SK-N-SH treated with all-trans-retinoic acid at 6 μM for 48 hours (cell line): Measurements from ENCODE around the gene ADAMTS17.

Experiments
- ATAC-seq: fragments of 200-7000 bp; cut with Tn5 transposase; 3 replicates; pipeline ENCODE4 v1.9.1; 2020; ENCODE audit warnings: mild to moderate bottlenecking, moderate library complexity
- BACH2 ChIP-seq: fragments of 250-450 bp; sonication (Bioruptor Pico); IDR thresholded peaks from 2 replicates; pipeline ENCODE4 v1.9.0; 2021; ENCODE audit warnings: mild to moderate bottlenecking, borderline replicate concordance
- CREB5 ChIP-seq: fragments of 250-450 bp; sonication (Bioruptor Pico); IDR thresholded peaks from 2 replicates; pipeline ENCODE4 v1.5.1; 2020; ENCODE audit warnings: low read depth, mild to moderate bottlenecking, moderate library complexity
- CSDC2 ChIP-seq: fragments of 250-450 bp; sonication (Bioruptor Pico); IDR thresholded peaks from 2 replicates; pipeline ENCODE4 v1.5.0; 2020; ENCODE audit warnings: mild to moderate bottlenecking, moderate library complexity
- CSRNP3 ChIP-seq: fragments of 250-450 bp; sonication (Bioruptor Pico); IDR thresholded peaks from 2 replicates; pipeline ENCODE4 v1.5.1; 2021; ENCODE audit warnings: mild to moderate bottlenecking, moderate library complexity
- ESRRG ChIP-seq: fragments of 250-450 bp; sonication (Bioruptor Pico); IDR thresholded peaks from 2 replicates; pipeline ENCODE4 v1.6.1; 2021; ENCODE audit warnings: mild to moderate bottlenecking
- GLIS3 ChIP-seq: fragments of 250-450 bp; sonication (Bioruptor Pico); IDR thresholded peaks from 2 replicates; pipeline ENCODE4 v1.5.0; 2020; ENCODE audit warnings: mild to moderate bottlenecking, moderate library complexity
- ISL1 ChIP-seq: fragments of 250-450 bp; sonication (Bioruptor Pico); IDR thresholded peaks from 2 replicates; pipeline ENCODE4 v2.1.2; 2022; ENCODE audit warnings: mild to moderate bottlenecking, moderate library complexity
- OSR1 ChIP-seq: fragments of 250-450 bp; sonication (Bioruptor Pico); IDR thresholded peaks from 2 replicates; pipeline ENCODE4 v1.8.0; 2022; ENCODE audit warnings: moderate library complexity, mild to moderate bottlenecking, inconsistent platforms
- PATZ1 ChIP-seq: fragments of 250-450 bp; sonication (Bioruptor Pico); IDR thresholded peaks from 2 replicates; pipeline ENCODE4 v1.8.0; 2020; ENCODE audit warnings: mild to moderate bottlenecking, moderate library complexity, borderline replicate concordance
- POU6F1 ChIP-seq: fragments of 250-450 bp; sonication (Bioruptor Pico); IDR thresholded peaks from 2 replicates; pipeline ENCODE4 v1.8.0; 2021; ENCODE audit warnings: low read depth, mild to moderate bottlenecking, moderate library complexity, borderline replicate concordance
- PPARA ChIP-seq: fragments of 250-450 bp; sonication (Bioruptor Pico); IDR thresholded peaks from 2 replicates; pipeline ENCODE4 v1.5.0; 2020; ENCODE audit warnings: mild to moderate bottlenecking, borderline replicate concordance
- SNAI2 ChIP-seq: fragments of 250-450 bp; sonication (Bioruptor Pico); IDR thresholded peaks from 2 replicates; pipeline ENCODE4 v1.5.0; 2020; ENCODE audit warnings: mild to moderate bottlenecking, moderate library complexity
- TCF4 ChIP-seq: fragments of 250-450 bp; sonication (Bioruptor Pico); IDR thresholded peaks from 2 replicates; pipeline ENCODE4 v1.8.0; 2021; ENCODE audit warnings: mild to moderate bottlenecking, moderate library complexity, borderline replicate concordance
- TOX ChIP-seq: fragments of 250-450 bp; sonication (Bioruptor Pico); IDR thresholded peaks from 2 replicates; pipeline ENCODE4 v1.8.0; 2021; ENCODE audit warnings: mild to moderate bottlenecking, moderate library complexity, borderline replicate concordance
- TSHZ2 ChIP-seq: fragments of 250-450 bp; sonication (Bioruptor Pico); IDR thresholded peaks from 2 replicates; pipeline ENCODE4 v1.5.0; 2020; ENCODE audit warnings: mild to moderate bottlenecking, moderate library complexity
- ZC3H10 ChIP-seq: fragments of 250-450 bp; sonication (Bioruptor Pico); IDR thresholded peaks from 2 replicates; pipeline ENCODE4 v1.5.1; 2021; ENCODE audit warnings: mild to moderate bottlenecking, moderate library complexity
- ZFP3 ChIP-seq: fragments of 250-450 bp; sonication (Bioruptor Pico); IDR thresholded peaks from 2 replicates; pipeline ENCODE4 v1.5.0; 2020; ENCODE audit warnings: mild to moderate bottlenecking, moderate library complexity
- ZFP30 ChIP-seq: fragments of 450-650 bp; formaldehyde crosslinking; IDR thresholded peaks from 2 replicates; pipeline ENCODE4 v1.5.0; 2022; ENCODE audit warnings: mild to moderate bottlenecking, moderate library complexity
- ZNF565 ChIP-seq: fragments of 450-650 bp; formaldehyde crosslinking; conservative IDR thresholded peaks from 2 replicates; pipeline ENCODE4 v1.5.0; 2020; ENCODE audit warnings: low read depth, mild to moderate bottlenecking, moderate library complexity
- ZNF70 ChIP-seq: fragments of 450-650 bp; formaldehyde crosslinking; IDR thresholded peaks from 2 replicates; pipeline ENCODE4 v1.5.0; 2020; ENCODE audit warnings: mild to moderate bottlenecking, moderate library complexity
- ZNF8 ChIP-seq: fragments of 450-650 bp; formaldehyde crosslinking; IDR thresholded peaks from 2 replicates; pipeline ENCODE4 v1.5.0; 2020; ENCODE audit warnings: mild to moderate bottlenecking, moderate library complexity

Gene ADAMTS17

GRCh38 chr15:100244796-100245486, 96.8 kb downstream of the ADAMTS17 start:
- ATAC-seq = no peak
- no peak for TF ChIP-seq CREB5 (CRISPR knock-in tag)
- TF ChIP-seq BACH2 (CRISPR knock-in tag) = no peak
- no peak for TF ChIP-seq GLIS3
- no peak for TF ChIP-seq PPARA (CRISPR knock-in tag)
- TF ChIP-seq ISL1 = no peak
- TF ChIP-seq ESRRG (CRISPR knock-in tag) = no peak
- TF ChIP-seq ZFP30 (CRISPR knock-in tag) = no peak
- no peak for TF ChIP-seq ZNF565 (CRISPR knock-in tag)
- TF ChIP-seq CSDC2 (CRISPR knock-in tag) = no peak
- no peak for TF ChIP-seq TCF4 (CRISPR knock-in tag)
- no peak for TF ChIP-seq ZFP3 (CRISPR knock-in tag)
- no peak for TF ChIP-seq CSRNP3
- no peak for TF ChIP-seq SNAI2

GRCh38 chr15:100242989-100243388, 98.8 kb downstream of the ADAMTS17 start:
- ATAC-seq = no peak
- TF ChIP-seq CSDC2 (CRISPR knock-in tag) (no peak), ZC3H10 (no peak), ZNF8 (no peak), TCF4 (CRISPR knock-in tag) (no peak)

- TF ChIP-seq ISL1 = no peak
- TF ChIP-seq ZNF70 (CRISPR knock-in tag) = no peak
- ATAC-seq = no peak
Observed at GRCh38 chr15:100241572-100242482, 99.9 kb downstream of the ADAMTS17 start.

GRCh38 chr15:100236981-100237720, 104.6 kb downstream of the ADAMTS17 start:
- no peak for TF ChIP-seq OSR1
- no peak for TF ChIP-seq SNAI2
- no peak for TF ChIP-seq ZNF70 (CRISPR knock-in tag)
- no peak for TF ChIP-seq GLIS3
- no peak for TF ChIP-seq PATZ1 (CRISPR knock-in tag)
- no peak for TF ChIP-seq POU6F1
- no peak for TF ChIP-seq TCF4 (CRISPR knock-in tag)
- no peak for TF ChIP-seq ISL1
- no peak for TF ChIP-seq ZC3H10
- TF ChIP-seq TOX = no peak
- no peak for TF ChIP-seq TSHZ2
- TF ChIP-seq ZFP30 (CRISPR knock-in tag) = no peak
- no peak for TF ChIP-seq ZFP3 (CRISPR knock-in tag)
- TF ChIP-seq ZNF8 = no peak
- ATAC-seq = no peak
